Central memory CD8-positive, alpha-beta T cell (primary cell): ENCODE measurements around the gene XIRP1.

Source experiments
- ATAC-seq: fragments of 150-1000 bp; cut with Tn5 transposase; replicated peaks from 2 replicates; pipeline ENCODE4 v1.10.0; 2022; ENCODE audit warnings: mild to moderate bottlenecking, moderate FRiP score, moderate number of reproducible peaks; ENCODE audit not compliant: poor library complexity, severe bottlenecking; ENCODE audit errors: extremely low read depth
- DNase-seq, 2 donors: peaks; one replicate each; pipeline ENCODE4 v3.0.0; 2021; ENCODE audit warnings: low spot score in 2 of 2
- H3K27ac Mint-ChIP-seq: one replicate; pipeline ENCODE4 v1.8.0; 2022; ENCODE audit warnings: low read depth, mild to moderate bottlenecking, moderate library complexity, mixed read lengths
- H3K27me3 Mint-ChIP-seq: one replicate; pipeline ENCODE4 v1.8.0; 2022; ENCODE audit warnings: mixed read lengths
- H3K36me3 Mint-ChIP-seq: one replicate; pipeline ENCODE4 v1.8.0; 2022; ENCODE audit warnings: mild to moderate bottlenecking, moderate library complexity, mixed read lengths; ENCODE audit not compliant: insufficient read depth
- H3K4me1 Mint-ChIP-seq: one replicate; pipeline ENCODE4 v1.8.0; 2022; ENCODE audit warnings: mixed read lengths
- H3K4me3 Mint-ChIP-seq: one replicate; pipeline ENCODE4 v1.8.0; 2022; ENCODE audit warnings: mild to moderate bottlenecking, moderate library complexity, mixed read lengths
- H3K9me3 Mint-ChIP-seq: one replicate; pipeline ENCODE4 v1.8.0; 2022; ENCODE audit warnings: mixed read lengths

XIRP1 gene

GRCh38 chr3:39221141-39221530, 28.7 kb upstream of the XIRP1 start:
- peaks cover 2% of the 10 kb centered on the region for H3K36me3 Mint-ChIP-seq
- DNase-seq (no peak), ATAC-seq (no peak)
- no peaks in the 10 kb centered on the region for H3K9me3 Mint-ChIP-seq
- peaks cover 70% of the 10 kb centered on the region for H3K4me1 Mint-ChIP-seq
- peak overlapping the region; percentile 82 for H3K27ac Mint-ChIP-seq
- no peaks in the 10 kb centered on the region for H3K27me3 Mint-ChIP-seq
- H3K4me3 Mint-ChIP-seq = peak overlapping the region; percentile 62

- Mint-ChIP-seq H3K4me1 (peaks cover 68% of the 10 kb centered on the region), H3K36me3 (peaks cover 2% of the 10 kb centered on the region), H3K27ac (peak overlapping the region; percentile 82), H3K4me3 (peak overlapping the region; percentile 62), H3K27me3 (no peaks in the 10 kb centered on the region), H3K9me3 (no peaks in the 10 kb centered on the region)
- DNase-seq = no peak
- ATAC-seq = no peak
Observed at GRCh38 chr3:39220407-39221140, 28.2 kb upstream of the XIRP1 start.

- ATAC-seq = no peak
- Mint-ChIP-seq H3K27ac (peak overlapping the region; percentile 26), H3K4me1 (peaks cover 62% of the 10 kb centered on the region), H3K27me3 (no peaks in the 10 kb centered on the region), H3K36me3 (peaks cover 2% of the 10 kb centered on the region), H3K9me3 (no peaks in the 10 kb centered on the region), H3K4me3 (no peak overlapping the region)
- no peak for DNase-seq
Observed at GRCh38 chr3:39219702-39220101, 27.3 kb upstream of the XIRP1 start.

- peak overlapping the region; percentile 50 for H3K27ac Mint-ChIP-seq
- peaks cover 37% of the 10 kb centered on the region for H3K4me1 Mint-ChIP-seq
- ATAC-seq (no peak), DNase-seq (no peak)
- peaks cover 2% of the 10 kb centered on the region for H3K36me3 Mint-ChIP-seq
- H3K9me3 Mint-ChIP-seq = no peaks in the 10 kb centered on the region
- H3K27me3 Mint-ChIP-seq = no peaks in the 10 kb centered on the region
- no peak overlapping the region for H3K4me3 Mint-ChIP-seq
Observed at GRCh38 chr3:39216176-39216790, 23.9 kb upstream of the XIRP1 start.

GRCh38 chr3:39213613-39214012, 21.2 kb upstream of the XIRP1 start:
- no peak for ATAC-seq
- no peak for DNase-seq
- Mint-ChIP-seq H3K27ac (no peak overlapping the region), H3K4me1 (peaks cover 41% of the 10 kb centered on the region), H3K36me3 (peaks cover 2% of the 10 kb centered on the region), H3K27me3 (no peaks in the 10 kb centered on the region), H3K4me3 (no peak overlapping the region), H3K9me3 (no peaks in the 10 kb centered on the region)

GRCh38 chr3:39212665-39213064, 20.3 kb upstream of the XIRP1 start:
- peaks cover 2% of the 10 kb centered on the region for H3K36me3 Mint-ChIP-seq
- H3K9me3 Mint-ChIP-seq = no peaks in the 10 kb centered on the region
- no peaks in the 10 kb centered on the region for H3K27me3 Mint-ChIP-seq
- no peak for DNase-seq
- ATAC-seq = no peak
- H3K27ac Mint-ChIP-seq = no peak overlapping the region
- H3K4me1 Mint-ChIP-seq = peaks cover 47% of the 10 kb centered on the region
- no peak overlapping the region for H3K4me3 Mint-ChIP-seq

GRCh38 chr3:39211332-39212130, 19.1 kb upstream of the XIRP1 start:
- no peak for DNase-seq
- Mint-ChIP-seq H3K27ac (no peak overlapping the region), H3K4me1 (peaks cover 36% of the 10 kb centered on the region), H3K9me3 (no peaks in the 10 kb centered on the region), H3K27me3 (no peaks in the 10 kb centered on the region), H3K36me3 (no peaks in the 10 kb centered on the region), H3K4me3 (no peak overlapping the region)
- ATAC-seq = no peak

- no peaks in the 10 kb centered on the region for H3K27me3 Mint-ChIP-seq
- no peak for DNase-seq
- H3K4me3 Mint-ChIP-seq = no peak overlapping the region
- H3K4me1 Mint-ChIP-seq = peaks cover 28% of the 10 kb centered on the region
- no peaks in the 10 kb centered on the region for H3K9me3 Mint-ChIP-seq
- no peaks in the 10 kb centered on the region for H3K36me3 Mint-ChIP-seq
- H3K27ac Mint-ChIP-seq = no peak overlapping the region
- ATAC-seq = no peak
Observed at GRCh38 chr3:39210078-39210477, 17.7 kb upstream of the XIRP1 start.

GRCh38 chr3:39209329-39209970, 17.1 kb upstream of the XIRP1 start:
- no peak for DNase-seq
- no peak for ATAC-seq
- H3K27ac Mint-ChIP-seq = no peak overlapping the region
- no peaks in the 10 kb centered on the region for H3K9me3 Mint-ChIP-seq
- H3K36me3 Mint-ChIP-seq = no peaks in the 10 kb centered on the region
- no peak overlapping the region for H3K4me3 Mint-ChIP-seq
- H3K27me3 Mint-ChIP-seq = no peaks in the 10 kb centered on the region
- peaks cover 28% of the 10 kb centered on the region for H3K4me1 Mint-ChIP-seq

- no peaks in the 10 kb centered on the region for H3K9me3 Mint-ChIP-seq
- peak overlapping the region; percentile 13 for H3K27ac Mint-ChIP-seq
- H3K27me3 Mint-ChIP-seq = peaks cover 6% of the 10 kb centered on the region
- no peaks in the 10 kb centered on the region for H3K36me3 Mint-ChIP-seq
- no peak for DNase-seq
- H3K4me3 Mint-ChIP-seq = peak overlapping the region; percentile 7
- H3K4me1 Mint-ChIP-seq = peaks cover 28% of the 10 kb centered on the region
- no peak for ATAC-seq
Observed at GRCh38 chr3:39208463-39209055, 16.2 kb upstream of the XIRP1 start.

- Mint-ChIP-seq H3K9me3 (no peaks in the 10 kb centered on the region), H3K4me1 (peaks cover 28% of the 10 kb centered on the region), H3K27me3 (peaks cover 16% of the 10 kb centered on the region), H3K4me3 (no peak overlapping the region), H3K36me3 (no peaks in the 10 kb centered on the region), H3K27ac (no peak overlapping the region)
- DNase-seq = no peak
- ATAC-seq = no peak
Observed at GRCh38 chr3:39207361-39208186, 15.2 kb upstream of the XIRP1 start.
